DOHH2 (cell line): Measurements from ENCODE around the gene NREP.

Source experiments
- H3F3A ChIP-seq: fragments of 200-600 bp; sonication (generic), shearing (Covaris generic); 2 replicates; pipeline ENCODE4 v1.6.0; 2016; ENCODE audit warnings: antibody characterized with exemption, mild to moderate bottlenecking; ENCODE audit not compliant: control insufficient read depth, insufficient read depth
- H3K27ac ChIP-seq: fragments of 200-600 bp; sonication (generic); 2 replicates; pipeline ENCODE4 v1.5.1; 2014; ENCODE audit warnings: low read depth, mild to moderate bottlenecking, low read length, moderate library complexity
- H3K27me3 ChIP-seq: fragments of 200-600 bp; sonication (generic); 2 replicates; pipeline ENCODE4 v1.6.1; 2014; ENCODE audit warnings: mild to moderate bottlenecking, low read length, mixed read lengths; ENCODE audit not compliant: control insufficient read depth
- H3K36me3 ChIP-seq: fragments of 200-600 bp; sonication (generic); 2 replicates; pipeline ENCODE4 v1.6.1; 2014; ENCODE audit warnings: mild to moderate bottlenecking, low read length, moderate library complexity, mixed read lengths; ENCODE audit not compliant: control insufficient read depth
- H3K4me1 ChIP-seq: fragments of 200-600 bp; sonication (generic); 2 replicates; pipeline ENCODE4 v1.6.1; 2014; ENCODE audit warnings: mild to moderate bottlenecking, low read length, mixed read lengths; ENCODE audit not compliant: control insufficient read depth
- H3K4me2 ChIP-seq: fragments of 200-600 bp; sonication (generic); 2 replicates; pipeline ENCODE4 v1.6.0; 2014; ENCODE audit warnings: mild to moderate bottlenecking, low read length, moderate library complexity
- H3K4me3 ChIP-seq: fragments of 200-600 bp; sonication (generic); 2 replicates; pipeline ENCODE4 v1.5.1; 2014; ENCODE audit warnings: mild to moderate bottlenecking, low read length, mixed read lengths
- H3K79me2 ChIP-seq: fragments of 200-600 bp; sonication (generic); 2 replicates; pipeline ENCODE4 v1.6.1; 2014; ENCODE audit warnings: mild to moderate bottlenecking, low read length, mixed read lengths; ENCODE audit not compliant: control insufficient read depth
- H3K9me2 ChIP-seq: fragments of 200-600 bp; sonication (generic); replicated peaks from 2 replicates; pipeline ENCODE4 v1.6.1; 2014; ENCODE audit warnings: mild to moderate bottlenecking, low read length, mixed read lengths; ENCODE audit not compliant: control insufficient read depth
- H3K9me3 ChIP-seq: fragments of 200-600 bp; sonication (generic); 2 replicates; pipeline ENCODE4 v1.6.1; 2014; ENCODE audit warnings: antibody characterized with exemption, low read length, mixed read lengths; ENCODE audit not compliant: control insufficient read depth, insufficient read depth
- H4K20me1 ChIP-seq: fragments of 200-600 bp; sonication (generic); 2 replicates; pipeline ENCODE4 v1.6.0; 2014; ENCODE audit warnings: low read depth, mild to moderate bottlenecking, antibody characterized with exemption, low read length, moderate library complexity; ENCODE audit not compliant: control insufficient read depth, insufficient read depth
- EZH2phosphoT487 ChIP-seq: fragments of 200-600 bp; sonication (generic); IDR thresholded peaks from 2 replicates; pipeline ENCODE4 v1.6.1; 2017; ENCODE audit warnings: borderline replicate concordance, mild to moderate bottlenecking, antibody characterized with exemption, low read length, moderate library complexity, mixed read lengths
- TF ChIP-seq, protein P1 (sequence below): fragments of 200-600 bp; sonication (generic); IDR thresholded peaks from one replicate; pipeline ENCODE4 v1.5.1; 2014; ENCODE audit warnings: antibody characterized with exemption, mild to moderate bottlenecking, low read depth, low read length; ENCODE audit not compliant: poor library complexity, severe bottlenecking

The NREP gene

DNA sequence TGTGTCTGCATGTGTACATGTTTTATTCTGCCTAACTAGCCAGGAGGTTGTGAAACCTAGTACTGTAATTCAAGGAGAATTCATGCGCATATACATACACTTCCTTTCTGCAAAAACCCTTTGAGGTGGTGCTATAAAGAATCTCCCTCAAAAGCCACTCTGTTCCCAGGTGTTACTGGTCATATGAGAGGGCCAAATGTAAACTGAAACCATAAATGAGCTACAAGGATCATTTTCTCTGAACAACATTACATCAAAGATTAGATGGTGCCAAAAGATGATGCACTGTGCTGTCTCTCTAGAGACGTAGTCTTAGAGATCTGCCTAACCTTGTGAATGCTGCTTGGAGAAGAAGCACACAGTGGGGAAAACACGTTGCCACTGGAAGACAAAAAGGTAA is 15.7 kb downstream of the NREP start:
- Histone ChIP-seq H3K4me3 (no peak overlapping the region), H3K9me3 (no peaks in the 10 kb centered on the region), H4K20me1 (no peaks in the 10 kb centered on the region; the same call in 1 of the 2 replicates), H3K36me3 (peaks cover 6% of the 10 kb centered on the region; the same call in 1 of the 2 replicates), H3K4me2 (no peak overlapping the region), H3K27ac (no peak overlapping the region), H3K27me3 (no peaks in the 10 kb centered on the region), H3K79me2 (peaks cover 9% of the 10 kb centered on the region; the same call in 1 of the 2 replicates), H3K9me2 (no peaks in the 10 kb centered on the region), H3K4me1 (no peaks in the 10 kb centered on the region), H3F3A (no peaks in the 10 kb centered on the region)
- TF ChIP-seq, protein P1, sequence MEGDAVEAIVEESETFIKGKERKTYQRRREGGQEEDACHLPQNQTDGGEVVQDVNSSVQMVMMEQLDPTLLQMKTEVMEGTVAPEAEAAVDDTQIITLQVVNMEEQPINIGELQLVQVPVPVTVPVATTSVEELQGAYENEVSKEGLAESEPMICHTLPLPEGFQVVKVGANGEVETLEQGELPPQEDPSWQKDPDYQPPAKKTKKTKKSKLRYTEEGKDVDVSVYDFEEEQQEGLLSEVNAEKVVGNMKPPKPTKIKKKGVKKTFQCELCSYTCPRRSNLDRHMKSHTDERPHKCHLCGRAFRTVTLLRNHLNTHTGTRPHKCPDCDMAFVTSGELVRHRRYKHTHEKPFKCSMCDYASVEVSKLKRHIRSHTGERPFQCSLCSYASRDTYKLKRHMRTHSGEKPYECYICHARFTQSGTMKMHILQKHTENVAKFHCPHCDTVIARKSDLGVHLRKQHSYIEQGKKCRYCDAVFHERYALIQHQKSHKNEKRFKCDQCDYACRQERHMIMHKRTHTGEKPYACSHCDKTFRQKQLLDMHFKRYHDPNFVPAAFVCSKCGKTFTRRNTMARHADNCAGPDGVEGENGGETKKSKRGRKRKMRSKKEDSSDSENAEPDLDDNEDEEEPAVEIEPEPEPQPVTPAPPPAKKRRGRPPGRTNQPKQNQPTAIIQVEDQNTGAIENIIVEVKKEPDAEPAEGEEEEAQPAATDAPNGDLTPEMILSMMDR, result no peak
- no peak for TF ChIP-seq EZH2phosphoT487

DNA sequence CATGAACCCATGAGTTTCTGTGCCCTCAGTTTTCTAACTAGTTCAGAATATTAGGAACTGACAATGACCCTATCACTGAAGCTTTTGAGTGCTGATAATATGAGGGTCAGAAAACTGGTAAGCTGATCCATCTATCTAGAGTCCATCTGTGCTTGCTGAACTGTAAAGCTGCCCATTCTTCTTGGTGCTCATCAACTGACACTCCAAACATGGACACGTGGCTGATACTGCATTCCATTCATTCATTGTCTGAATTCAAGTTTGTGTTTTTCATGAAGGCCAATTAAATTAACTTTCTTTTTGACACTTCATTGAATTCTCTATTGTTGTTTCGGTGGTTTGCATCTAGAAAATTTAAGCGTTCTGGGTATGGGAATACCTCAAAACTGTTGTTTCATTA is 17.6 kb downstream of the NREP start:
- H3K4me1 ChIP-seq, result no peaks in the 10 kb centered on the region
- peaks cover 4% of the 10 kb centered on the region; the same call in 1 of the 2 replicates for H3K79me2 ChIP-seq
- no peaks in the 10 kb centered on the region; the same call in 1 of the 2 replicates for H4K20me1 ChIP-seq
- no peak overlapping the region for H3K27ac ChIP-seq
- peaks cover 21% of the 10 kb centered on the region for H3K36me3 ChIP-seq
- H3K4me2 ChIP-seq, result no peak overlapping the region
- H3K27me3 ChIP-seq, result no peaks in the 10 kb centered on the region
- no peaks in the 10 kb centered on the region for H3K9me2 ChIP-seq
- H3F3A ChIP-seq, result no peaks in the 10 kb centered on the region
- H3K4me3 ChIP-seq, result no peak overlapping the region
- no peaks in the 10 kb centered on the region for H3K9me3 ChIP-seq
- TF ChIP-seq, protein P1, result no peak
- no peak for TF ChIP-seq EZH2phosphoT487

DNA sequence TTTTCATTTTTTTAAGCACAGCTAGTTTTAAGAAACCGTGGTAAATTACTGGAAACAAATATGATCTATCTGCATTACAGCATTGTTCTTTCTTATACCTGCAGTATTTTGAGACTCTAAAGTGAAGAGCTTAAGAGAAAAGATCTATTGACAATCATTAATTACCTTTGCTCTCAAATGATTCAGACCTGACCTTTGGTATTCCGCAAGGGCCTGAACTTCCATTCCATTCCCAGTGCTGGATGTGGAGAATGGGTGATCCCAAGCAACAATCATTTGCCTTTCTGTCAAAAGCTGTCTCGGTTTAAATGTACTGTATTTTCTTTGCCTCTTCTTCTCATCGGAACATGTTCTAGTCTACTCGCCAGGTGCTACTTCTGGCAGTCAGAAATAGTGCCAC is 18.9 kb downstream of the NREP start:
- peaks cover 32% of the 10 kb centered on the region for H3K36me3 ChIP-seq
- no peaks in the 10 kb centered on the region for H3K4me1 ChIP-seq
- H4K20me1 ChIP-seq, result no peaks in the 10 kb centered on the region; the same call in 1 of the 2 replicates
- TF ChIP-seq EZH2phosphoT487, result no peak
- TF ChIP-seq, protein P1, result no peak
- no peaks in the 10 kb centered on the region for H3F3A ChIP-seq
- H3K9me3 ChIP-seq, result no peaks in the 10 kb centered on the region
- no peak overlapping the region for H3K4me3 ChIP-seq
- peaks cover 4% of the 10 kb centered on the region; the same call in 1 of the 2 replicates for H3K79me2 ChIP-seq
- no peaks in the 10 kb centered on the region for H3K27me3 ChIP-seq
- H3K9me2 ChIP-seq, result no peaks in the 10 kb centered on the region
- H3K27ac ChIP-seq, result no peak overlapping the region
- no peak overlapping the region for H3K4me2 ChIP-seq

DNA sequence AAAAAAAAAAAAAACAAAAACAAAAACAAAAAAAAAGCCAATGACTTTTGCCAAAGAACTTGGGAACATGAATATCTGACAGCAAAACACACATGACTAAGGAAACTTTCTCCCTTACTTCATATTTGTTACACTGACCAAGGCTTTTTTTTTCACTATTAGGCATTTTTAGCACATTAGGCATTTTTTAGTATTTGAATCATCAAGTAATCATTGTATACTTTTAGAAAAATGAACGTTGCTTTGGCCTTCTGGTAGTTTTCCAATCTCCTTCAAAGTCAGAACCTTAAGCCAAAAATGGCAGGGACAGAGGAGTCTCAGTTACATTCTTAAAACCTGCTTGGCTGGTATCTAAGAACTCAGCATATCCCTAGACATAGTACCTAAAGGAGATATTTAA is 19.3 kb downstream of the NREP start:
- Histone ChIP-seq H3K27ac (no peak overlapping the region), H3K4me1 (no peaks in the 10 kb centered on the region), H3K4me2 (no peak overlapping the region), H3K27me3 (no peaks in the 10 kb centered on the region), H3K36me3 (peaks cover 36% of the 10 kb centered on the region), H3F3A (no peaks in the 10 kb centered on the region), H3K79me2 (peaks cover 3% of the 10 kb centered on the region; the same call in 1 of the 2 replicates), H3K9me2 (no peaks in the 10 kb centered on the region), H3K9me3 (no peaks in the 10 kb centered on the region), H4K20me1 (no peaks in the 10 kb centered on the region; the same call in 1 of the 2 replicates), H3K4me3 (no peak overlapping the region)
- TF ChIP-seq, protein P1, result no peak
- no peak for TF ChIP-seq EZH2phosphoT487
